ENCODE measurements around the gene CTPS1.
A peak's percentile ranks its signal among the peaks of the same experiment; 100 is the strongest.

The CTPS1 gene

GRCh38 chr1:40965531-40965930, 14.0 kb upstream of the CTPS1 start:
- DNase-seq (ENCODE audit: low read depth in 2 of 3, low spot score in 1 of 3): no peak

DNA sequence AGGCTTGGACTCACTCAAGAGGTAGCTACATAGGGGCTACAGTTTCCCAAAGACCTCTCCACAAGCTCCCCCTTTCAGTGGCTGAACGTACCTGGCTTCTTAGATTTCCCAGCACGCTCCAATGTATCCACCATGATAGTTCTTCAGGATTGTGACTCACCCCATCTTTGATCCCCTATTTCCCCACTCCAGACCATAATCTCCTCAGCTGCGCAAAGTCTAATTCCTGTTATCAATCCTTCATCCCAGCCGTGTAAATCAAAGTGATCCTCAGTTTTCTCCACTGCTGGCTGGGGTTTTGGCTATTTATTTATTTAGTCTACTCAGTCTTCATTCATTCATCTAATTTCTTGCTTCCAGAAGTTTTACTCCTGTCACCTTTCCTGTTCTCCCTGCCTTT, 13.1 kb upstream of the CTPS1 start:
- no peak for DNase-seq (ENCODE audit: low read depth in 2 of 3, low spot score in 1 of 3)

- no peak for DNase-seq (ENCODE audit: low read depth in 2 of 3, low spot score in 1 of 3)
These were observed 10.1 kb upstream of the CTPS1 start for GRCh38 chr1:40969445-40969844.

DNA sequence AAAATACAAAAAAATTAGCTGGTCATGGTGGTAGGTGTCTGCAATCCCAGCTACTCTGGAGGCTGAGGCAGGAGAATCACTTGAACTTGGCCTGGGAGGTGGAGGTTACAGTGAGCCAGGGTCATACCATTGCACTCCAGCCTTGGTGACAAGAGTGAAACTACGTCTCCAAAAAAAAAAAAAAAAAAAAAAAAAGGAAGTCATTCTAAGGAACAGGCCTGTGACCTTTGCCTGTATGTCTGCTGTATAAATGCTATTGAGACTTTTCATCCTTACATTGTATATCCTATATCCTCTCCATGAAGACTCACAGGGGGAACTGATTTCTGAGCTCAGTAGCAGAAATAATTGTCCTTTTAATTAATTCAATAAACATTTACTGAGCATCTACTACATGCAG, 7.5 kb upstream of the CTPS1 start:
- DNase-seq (ENCODE audit: low read depth in 2 of 3, low spot score in 1 of 3): no peak

GRCh38 chr1:40973912-40974311, 5.6 kb upstream of the CTPS1 start:
- DNase-seq (ENCODE audit: low read depth in 2 of 3, low spot score in 1 of 3): no peak

DNA sequence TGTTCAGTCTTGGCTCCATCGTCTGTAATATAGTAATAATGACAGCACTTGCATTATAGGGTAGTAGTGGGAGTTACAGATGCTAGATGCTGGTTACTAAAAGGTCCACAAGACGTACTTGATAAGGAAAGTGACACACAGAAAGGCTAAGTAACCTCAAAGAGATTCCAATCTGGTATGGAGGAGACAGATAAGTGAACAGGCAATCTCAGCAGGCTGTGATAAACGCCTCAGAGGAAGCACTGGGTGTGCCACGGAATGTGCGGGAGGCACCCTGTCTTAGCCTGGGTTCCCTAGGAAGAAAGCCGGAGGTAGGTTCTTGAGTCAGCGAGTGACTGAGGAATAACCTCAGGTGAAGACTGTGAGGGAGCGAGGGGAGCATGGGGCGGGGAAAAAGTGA, 4.6 kb upstream of the CTPS1 start:
- DNase-seq (ENCODE audit: low read depth in 2 of 3, low spot score in 1 of 3): no peak

DNA sequence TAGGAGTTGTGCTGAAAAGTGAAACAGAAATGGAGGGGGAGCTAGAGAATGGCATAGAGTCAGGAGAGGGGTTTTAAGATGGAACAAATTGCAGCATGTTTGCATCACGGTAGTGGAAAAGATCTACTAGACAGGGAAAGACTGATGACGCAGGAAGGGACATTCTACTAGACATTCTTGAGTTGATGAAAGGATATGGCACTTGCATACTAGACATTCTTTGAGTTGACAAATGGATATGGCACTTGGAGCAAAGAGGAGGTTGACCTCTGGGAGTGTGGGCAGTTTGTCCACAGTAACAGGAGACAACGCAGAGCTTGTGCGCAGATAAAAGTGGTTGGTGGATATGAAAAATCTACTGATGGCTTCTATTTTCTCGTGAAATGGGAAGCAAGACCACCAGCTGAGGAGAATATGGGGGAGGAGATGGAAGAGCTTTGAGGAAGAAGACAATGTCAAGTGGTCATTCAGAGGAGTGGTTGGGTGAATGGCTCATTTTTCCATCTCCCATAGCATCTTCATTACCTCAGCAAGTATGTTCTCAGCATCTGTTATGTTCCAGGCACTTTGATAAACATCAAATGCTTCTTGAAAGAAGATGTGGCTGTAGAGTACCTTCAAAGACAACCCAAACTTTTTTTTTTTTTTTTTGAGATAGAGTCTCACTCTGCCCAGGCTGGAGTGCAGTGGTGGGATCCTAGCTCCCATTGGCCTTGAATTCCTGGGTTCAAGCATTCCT, 2.4 kb upstream of the CTPS1 start:
- DNase-seq (ENCODE audit: low read depth in 2 of 3, low spot score in 1 of 3): no peak

DNA sequence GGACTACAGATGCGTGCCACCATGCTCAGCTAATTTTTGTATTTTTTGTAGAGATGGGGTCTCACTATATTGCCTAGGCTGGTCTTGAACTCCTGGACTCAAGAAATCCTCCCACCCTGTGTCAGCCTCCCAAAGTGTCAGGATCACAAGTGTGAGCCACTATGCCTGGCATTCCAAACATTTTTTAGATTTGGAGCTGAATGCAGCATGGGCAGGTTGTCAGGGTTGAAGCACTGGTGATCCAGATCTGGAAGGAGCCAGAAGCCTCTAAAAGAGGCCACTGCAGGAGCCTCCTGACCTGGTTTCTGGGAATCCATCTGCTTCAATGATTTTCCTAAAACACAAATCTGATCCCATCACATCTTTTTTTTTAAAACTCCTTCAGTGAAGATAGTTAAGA, 1.8 kb upstream of the CTPS1 start:
- DNase-seq (ENCODE audit: low read depth in 2 of 3, low spot score in 1 of 3): no peak

DNA sequence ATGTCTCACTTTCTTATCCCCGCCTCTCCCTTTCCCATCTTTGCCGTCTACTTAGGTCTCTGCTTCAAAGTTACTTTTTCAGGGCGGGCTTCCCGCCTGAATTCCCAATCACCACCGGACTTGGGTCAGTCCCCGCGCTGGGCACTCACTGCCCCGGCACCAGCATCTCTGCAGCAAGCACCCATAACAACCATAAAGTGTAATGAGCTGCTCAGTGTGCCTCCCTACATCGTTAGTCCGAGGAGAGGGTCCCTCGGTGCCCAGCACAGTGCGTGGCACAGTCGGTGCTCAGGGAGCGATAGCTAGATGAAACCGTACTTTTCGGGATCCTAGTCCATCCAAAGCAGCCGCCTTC, 633 bp upstream of the CTPS1 start:
- DNase-seq (ENCODE audit: low read depth in 2 of 3, low spot score in 1 of 3): no peak

- peak in 1 of 3 donors; percentile 9 for DNase-seq (ENCODE audit: low read depth in 2 of 3, low spot score in 1 of 3)
These were observed 564 bp downstream of the CTPS1 start for GRCh38 chr1:40980068-40980452.

- peak; percentile 45 to 51 (median 45) for DNase-seq (ENCODE audit: low read depth in 2 of 3, low spot score in 1 of 3)
These were observed 1.1 kb downstream of the CTPS1 start for GRCh38 chr1:40980453-40981121.

GRCh38 chr1:40981691-40982448, 2.4 kb downstream of the CTPS1 start:
- no peak for DNase-seq (ENCODE audit: low read depth in 2 of 3, low spot score in 1 of 3)

- DNase-seq (ENCODE audit: low read depth in 2 of 3, low spot score in 1 of 3): no peak
These were observed 3.2 kb downstream of the CTPS1 start for GRCh38 chr1:40982721-40983120.

GRCh38 chr1:40983286-40983685, 3.8 kb downstream of the CTPS1 start:
- DNase-seq (ENCODE audit: low read depth in 2 of 3, low spot score in 1 of 3): no peak

- DNase-seq (ENCODE audit: low read depth in 2 of 3, low spot score in 1 of 3): no peak
These were observed 4.6 kb downstream of the CTPS1 start for GRCh38 chr1:40984066-40984465.

GRCh38 chr1:40984531-40984930, 5.0 kb downstream of the CTPS1 start:
- no peak for DNase-seq (ENCODE audit: low read depth in 2 of 3, low spot score in 1 of 3)

DNA sequence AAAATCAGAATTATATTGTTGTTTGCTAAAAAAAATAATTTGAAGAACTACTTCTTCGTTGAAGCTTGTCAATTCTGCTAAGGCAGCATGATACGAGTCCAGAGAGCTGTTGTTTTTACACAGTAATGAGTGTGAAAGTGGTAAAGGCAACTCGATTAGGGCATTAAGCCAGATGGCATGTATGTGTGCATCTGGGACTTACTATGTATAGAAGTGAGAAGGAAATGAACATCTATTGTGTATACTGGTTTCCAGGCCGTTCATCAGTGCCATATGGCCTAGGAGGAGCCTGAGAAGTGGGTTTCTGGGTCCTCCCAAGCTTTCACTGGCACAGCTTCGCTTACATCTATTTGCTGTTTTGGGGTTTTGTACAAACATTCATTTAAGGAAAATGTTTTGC, 5.7 kb downstream of the CTPS1 start:
- DNase-seq (ENCODE audit: low read depth in 2 of 3, low spot score in 1 of 3): no peak

- no peak for DNase-seq (ENCODE audit: low read depth in 2 of 3, low spot score in 1 of 3)
These were observed 6.4 kb downstream of the CTPS1 start for GRCh38 chr1:40985875-40986274.

DNA sequence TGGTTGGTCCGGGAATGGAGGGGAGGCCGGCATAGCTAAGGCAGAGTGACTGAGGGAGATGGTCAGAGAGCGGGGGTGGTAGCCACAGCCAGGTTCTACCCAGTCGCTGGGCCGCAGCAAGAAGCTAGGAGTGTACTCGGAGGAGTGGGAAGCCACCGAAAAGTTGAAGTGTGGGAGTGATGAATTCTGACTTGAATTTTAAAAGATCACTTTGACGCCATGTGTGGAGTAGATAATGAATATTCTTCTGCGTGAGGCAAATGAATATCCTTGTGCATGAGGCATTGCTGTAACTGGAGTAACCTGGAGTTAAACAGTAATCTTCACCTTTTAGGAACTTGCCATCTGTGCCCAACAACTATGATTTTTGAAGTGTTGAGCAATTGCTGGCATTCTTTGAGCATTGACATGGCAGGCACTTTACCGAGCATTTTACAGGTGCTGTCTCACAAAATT, 6.9 kb downstream of the CTPS1 start:
- no peak for DNase-seq (ENCODE audit: low read depth in 2 of 3, low spot score in 1 of 3)

DNA sequence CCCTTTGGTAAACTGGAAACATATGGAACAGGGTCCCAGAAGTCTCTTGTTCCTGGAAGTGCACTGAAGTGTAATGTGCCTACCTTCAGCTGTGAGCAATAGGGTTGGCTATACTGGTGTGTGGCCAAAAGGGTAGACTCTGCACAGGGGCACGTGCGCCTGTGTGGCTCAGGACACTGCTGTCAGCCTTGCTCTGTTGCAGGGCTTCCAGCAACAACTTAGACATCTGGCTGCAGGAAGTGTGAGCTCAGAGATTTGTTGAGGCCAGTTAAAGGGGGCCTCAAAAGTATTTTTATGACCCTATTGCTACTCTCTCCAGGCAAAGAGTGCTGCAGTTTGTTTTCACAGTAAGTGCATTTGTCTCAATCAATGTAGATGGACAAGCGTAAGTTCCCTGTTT, 7.5 kb downstream of the CTPS1 start:
- DNase-seq (ENCODE audit: low read depth in 2 of 3, low spot score in 1 of 3): no peak

DNA sequence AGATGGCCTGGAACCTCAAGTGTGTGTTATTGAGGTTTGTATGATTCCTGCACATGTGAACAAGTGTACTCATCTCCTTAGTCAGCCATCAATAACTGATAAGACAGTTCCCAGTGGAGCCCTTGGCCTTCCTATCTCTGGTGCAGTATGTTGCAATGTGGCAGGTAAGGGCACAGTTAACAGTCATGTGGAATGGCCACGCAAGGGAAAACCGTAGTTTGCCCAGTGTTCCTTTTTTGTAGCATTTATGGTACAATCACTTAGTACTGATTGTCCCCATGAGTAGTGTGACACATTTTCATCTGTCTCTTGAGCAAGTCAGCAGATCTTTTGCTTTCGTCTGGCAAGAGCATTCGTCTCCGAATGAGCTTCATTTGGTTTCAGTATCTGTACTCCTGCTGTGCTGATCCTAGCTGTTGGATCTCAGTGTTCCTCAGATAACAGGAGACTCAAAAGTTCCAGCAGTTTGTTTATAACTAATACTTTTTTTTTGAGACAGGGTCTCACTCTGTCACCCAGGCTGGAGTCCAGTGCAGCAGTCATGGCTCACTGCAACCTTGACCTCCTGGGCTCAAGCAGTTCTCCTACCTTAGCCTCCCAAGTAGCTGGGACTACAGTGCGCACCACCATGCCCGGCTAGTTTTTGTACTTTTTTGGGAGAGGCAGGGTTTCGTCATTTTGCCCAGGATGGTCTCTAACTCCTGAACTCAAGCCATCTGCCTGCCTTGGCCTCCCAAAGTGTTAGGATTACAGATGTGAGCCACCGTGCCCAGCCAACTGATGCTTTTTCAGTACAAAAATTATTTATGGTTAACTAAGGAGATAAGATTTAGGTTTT, 8.2 kb downstream of the CTPS1 start:
- DNase-seq (ENCODE audit: low read depth in 2 of 3, low spot score in 1 of 3): no peak

Data from stimulated activated CD4-positive, alpha-beta T cell treated with anti-CD3 and anti-CD28 coated beads, Interleukin-12 subunit alpha, Interleukin-12 subunit beta, amount 100 ng/mL, for 48 hours (primary cell).